HG02938 (cell line): ENCODE measurements around the gene KCNQ1.

Experiments used
- ATAC-seq: cut with Tn5 transposase; IDR thresholded peaks from one replicate; pipeline ENCODE4 v1.9.1; 2021; ENCODE audit warnings: mild to moderate bottlenecking, moderate library complexity; ENCODE audit not compliant: unreplicated experiment

The KCNQ1 gene

GRCh38 chr11:2410616-2411015 lies 34.2 kb upstream of the KCNQ1 start:
- no peak for ATAC-seq

DNA sequence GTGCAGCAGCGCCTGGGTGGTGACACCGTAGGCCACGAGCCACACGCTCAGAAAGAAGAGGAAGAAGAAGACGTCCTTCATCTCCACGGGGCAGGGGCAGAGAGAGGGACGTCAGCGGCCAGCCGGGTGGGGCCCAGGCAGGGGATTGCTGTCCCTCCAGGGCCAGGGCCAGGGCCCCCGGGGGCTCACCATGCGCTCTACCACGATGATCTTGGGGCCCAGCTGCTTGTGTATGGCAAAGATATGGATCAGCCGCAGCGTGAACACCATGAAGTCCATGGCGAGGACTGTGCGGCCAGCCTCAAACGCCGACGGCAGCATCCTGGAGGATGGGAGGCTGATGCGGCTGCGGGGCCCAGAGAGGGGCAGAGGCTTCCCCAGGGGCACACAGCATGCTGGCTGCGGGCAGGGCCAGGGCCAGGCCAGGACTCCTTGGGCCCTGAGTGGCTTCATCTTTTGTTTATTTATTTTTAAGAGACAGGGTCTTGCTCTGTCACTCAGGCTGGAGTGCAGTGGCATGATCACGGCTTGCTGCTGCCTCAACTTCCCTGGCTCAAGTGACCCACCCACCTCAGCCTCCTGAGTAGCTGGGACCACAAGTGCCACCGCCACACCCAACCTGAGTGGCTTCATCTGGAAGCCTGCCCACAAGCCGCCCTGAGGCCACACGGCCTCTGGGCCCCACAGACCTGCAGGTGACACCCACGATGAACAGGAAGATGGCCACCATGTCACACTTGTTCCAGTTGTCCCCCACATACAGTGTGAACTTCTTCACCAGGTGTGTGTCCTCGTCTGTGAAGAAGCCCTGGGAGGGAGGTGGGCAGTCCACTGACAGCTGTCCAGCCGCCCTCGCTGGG lies 33.1 kb upstream of the KCNQ1 start:
- ATAC-seq = no peak

GRCh38 chr11:2412323-2412722 lies 32.5 kb upstream of the KCNQ1 start:
- no peak for ATAC-seq

- ATAC-seq = no peak
Measured at GRCh38 chr11:2413742-2414579, 30.8 kb upstream of the KCNQ1 start.

DNA sequence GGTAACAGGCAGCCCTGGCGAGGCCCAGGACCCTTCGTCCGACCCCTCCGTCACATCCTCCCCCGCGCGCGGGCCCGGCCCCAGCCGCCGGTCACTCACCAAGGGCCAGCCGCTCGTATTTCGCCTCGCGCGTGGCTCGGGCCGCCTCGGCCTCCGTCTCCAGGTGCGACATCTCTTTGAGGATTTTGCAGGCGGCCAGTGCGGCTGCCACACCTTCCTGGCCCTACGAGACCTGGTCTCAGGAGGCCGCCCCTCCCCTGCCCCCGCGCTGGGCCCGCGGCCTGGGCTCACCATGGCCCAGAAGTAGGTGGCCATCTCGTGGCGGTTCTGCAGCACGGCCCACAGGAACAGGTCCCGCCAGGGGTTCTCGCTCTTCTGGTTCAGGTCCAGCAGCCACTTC lies 30.2 kb upstream of the KCNQ1 start:
- no peak for ATAC-seq

GRCh38 chr11:2415171-2415570 lies 29.6 kb upstream of the KCNQ1 start:
- no peak for ATAC-seq

- ATAC-seq = no peak
Measured at GRCh38 chr11:2415601-2416380, 29.0 kb upstream of the KCNQ1 start.

GRCh38 chr11:2416765-2417164 lies 28.0 kb upstream of the KCNQ1 start:
- no peak for ATAC-seq

DNA sequence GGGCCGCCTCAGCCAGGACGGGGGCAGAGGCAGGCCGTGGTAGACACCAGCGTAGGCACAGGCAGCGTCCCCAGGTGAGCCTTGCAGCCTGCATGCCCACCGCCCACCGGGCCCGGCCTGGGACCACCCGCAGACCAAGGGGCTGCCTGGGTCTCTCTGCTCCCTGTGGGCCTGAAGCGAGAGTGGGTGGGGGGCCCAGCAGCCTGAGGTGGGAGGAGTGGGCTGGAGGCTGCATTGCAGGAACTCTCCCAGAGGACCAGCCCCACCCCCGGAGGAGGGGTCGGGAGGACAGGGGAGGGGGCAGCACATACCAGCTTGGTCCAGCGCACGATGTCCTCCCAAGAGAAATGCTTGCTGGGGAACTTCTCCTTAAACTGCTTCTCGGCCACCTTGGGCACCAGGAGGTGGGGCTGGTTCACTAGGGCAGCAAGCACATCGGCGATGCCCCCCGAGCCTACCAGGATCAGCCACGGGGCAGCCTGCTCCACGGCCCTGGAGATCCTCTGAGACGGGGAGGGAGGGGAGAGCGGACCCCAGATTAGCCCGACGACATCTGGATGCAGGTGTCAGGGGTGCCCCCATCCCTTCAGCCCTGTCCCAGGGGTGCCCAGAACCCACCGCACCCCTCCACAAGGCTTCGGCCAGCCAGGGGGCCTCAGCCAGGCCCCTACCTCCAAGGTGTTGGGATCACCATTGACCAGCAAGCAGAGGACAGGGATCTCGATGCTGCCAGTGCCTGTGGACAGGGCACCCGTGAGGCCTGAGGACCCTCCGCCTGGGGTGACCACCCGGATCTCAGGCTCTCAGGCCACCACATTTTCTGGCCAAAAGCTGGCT lies 26.7 kb upstream of the KCNQ1 start:
- ATAC-seq = no peak

GRCh38 chr11:2418693-2419360 lies 26.0 kb upstream of the KCNQ1 start:
- ATAC-seq = no peak

DNA sequence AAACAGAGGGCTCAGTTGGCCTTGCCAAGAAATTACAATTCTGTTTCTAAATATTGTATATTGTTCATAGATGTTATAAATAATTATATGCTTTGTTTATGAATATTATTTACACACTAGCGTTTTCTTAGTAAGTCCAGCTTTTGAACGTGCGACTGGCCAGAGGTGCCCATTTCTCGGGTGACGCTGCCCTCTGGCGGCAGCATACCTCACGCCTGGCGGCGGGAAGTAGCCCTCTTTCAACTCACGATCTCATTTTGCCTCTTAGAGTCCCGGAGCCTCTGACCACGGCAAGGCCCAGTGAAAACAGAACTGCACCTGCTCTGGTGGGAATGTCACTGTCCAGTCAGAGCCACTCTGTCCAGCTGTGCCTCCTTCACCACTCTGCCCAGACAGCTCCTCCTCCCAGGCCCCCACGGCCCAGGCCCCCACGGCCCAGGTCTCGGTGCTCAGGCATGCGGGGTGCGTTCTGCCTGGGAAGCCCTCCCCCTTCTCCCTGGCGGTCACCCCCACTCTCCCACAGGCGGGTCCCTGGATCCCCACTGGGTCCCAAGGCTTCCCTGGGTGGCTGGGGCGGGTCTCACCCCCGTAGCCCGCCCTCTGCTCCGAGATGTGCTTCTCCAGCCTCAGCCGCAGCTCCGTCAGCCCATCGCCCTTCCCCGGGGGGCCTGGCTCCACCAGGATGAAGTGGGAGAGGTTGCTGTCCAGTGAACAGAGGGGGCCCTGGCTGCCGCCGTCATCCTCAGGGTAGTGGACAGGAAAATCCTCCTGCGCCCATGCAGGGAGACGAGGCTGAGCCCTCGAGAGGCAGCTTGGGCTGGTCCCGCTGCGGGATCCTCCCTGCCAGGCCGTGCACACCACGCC lies 24.9 kb upstream of the KCNQ1 start:
- no peak for ATAC-seq

- no peak for ATAC-seq
Measured at GRCh38 chr11:2420502-2421225, 24.1 kb upstream of the KCNQ1 start.

DNA sequence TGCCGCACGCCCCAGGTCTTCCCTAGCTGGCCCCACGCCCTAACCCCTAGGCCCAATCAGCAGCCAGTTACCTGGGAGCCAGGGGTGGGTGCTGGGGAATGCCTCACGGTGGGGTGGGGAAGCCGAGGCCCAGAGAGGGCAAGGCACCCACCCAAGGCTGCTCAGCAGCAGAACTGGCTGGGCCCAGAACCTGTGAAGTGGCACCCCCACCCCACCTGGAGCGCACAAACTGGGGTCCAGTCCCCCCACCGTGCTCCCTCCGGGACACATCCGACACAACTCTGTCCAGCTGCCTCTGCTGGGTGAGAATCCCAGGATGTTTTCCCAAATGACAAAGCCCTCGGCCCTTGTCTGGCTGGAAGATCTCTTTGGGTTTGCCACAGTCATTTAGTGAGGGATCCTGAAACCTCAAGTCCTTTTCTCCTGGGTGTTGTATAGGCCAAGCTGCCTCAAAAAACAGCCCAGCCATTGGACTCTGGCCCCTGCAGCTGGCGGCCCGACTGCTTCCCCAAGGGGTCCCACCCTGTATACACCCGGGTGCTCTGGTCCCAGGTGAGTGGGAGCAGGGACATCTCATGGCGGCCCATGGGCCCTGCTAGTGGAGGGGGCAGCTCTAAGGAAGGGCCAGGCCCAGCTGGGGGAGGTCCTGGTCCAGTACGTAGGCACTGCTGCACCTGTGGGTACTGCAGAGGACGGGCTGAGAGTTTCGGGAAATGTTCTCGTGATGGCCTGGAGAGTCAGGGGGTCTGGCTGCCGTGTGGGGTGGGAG lies 23.4 kb upstream of the KCNQ1 start:
- no peak for ATAC-seq

- no peak for ATAC-seq
Measured at GRCh38 chr11:2421996-2422395, 22.8 kb upstream of the KCNQ1 start.

DNA sequence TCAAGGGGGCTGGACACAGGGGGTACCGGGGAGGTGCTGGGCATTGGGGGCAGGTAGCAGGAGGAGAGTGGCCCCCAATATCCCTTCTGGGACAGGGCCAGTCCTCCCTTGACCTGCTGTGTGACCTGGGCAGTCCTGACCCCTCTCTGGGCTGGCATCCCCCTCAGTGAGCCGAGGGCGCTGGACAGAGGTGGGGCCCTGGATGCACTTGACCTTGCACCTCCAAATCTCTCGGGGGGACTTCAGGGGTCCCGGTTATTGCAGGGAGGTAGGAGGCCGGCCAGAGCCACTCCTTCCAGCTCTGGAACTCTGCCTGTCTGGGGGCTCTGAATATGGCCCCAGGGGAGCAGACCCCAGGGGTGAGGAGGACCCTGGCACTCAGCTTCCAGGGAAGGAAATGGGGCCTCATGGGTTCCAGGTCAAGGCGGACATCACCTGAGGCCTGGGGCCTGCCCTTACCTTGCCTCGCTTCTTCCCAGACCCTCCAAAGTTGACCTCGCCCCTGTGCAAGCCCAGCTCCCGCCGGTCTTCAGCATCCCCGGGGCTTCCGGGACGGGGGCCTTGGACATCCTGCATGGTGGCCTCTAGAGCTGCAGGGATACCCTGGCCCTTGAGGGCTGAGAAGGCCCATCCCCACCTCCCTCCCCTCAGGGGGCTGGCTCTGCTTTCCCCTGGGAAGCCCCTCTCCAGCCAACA lies 22.2 kb upstream of the KCNQ1 start:
- ATAC-seq = no peak

DNA sequence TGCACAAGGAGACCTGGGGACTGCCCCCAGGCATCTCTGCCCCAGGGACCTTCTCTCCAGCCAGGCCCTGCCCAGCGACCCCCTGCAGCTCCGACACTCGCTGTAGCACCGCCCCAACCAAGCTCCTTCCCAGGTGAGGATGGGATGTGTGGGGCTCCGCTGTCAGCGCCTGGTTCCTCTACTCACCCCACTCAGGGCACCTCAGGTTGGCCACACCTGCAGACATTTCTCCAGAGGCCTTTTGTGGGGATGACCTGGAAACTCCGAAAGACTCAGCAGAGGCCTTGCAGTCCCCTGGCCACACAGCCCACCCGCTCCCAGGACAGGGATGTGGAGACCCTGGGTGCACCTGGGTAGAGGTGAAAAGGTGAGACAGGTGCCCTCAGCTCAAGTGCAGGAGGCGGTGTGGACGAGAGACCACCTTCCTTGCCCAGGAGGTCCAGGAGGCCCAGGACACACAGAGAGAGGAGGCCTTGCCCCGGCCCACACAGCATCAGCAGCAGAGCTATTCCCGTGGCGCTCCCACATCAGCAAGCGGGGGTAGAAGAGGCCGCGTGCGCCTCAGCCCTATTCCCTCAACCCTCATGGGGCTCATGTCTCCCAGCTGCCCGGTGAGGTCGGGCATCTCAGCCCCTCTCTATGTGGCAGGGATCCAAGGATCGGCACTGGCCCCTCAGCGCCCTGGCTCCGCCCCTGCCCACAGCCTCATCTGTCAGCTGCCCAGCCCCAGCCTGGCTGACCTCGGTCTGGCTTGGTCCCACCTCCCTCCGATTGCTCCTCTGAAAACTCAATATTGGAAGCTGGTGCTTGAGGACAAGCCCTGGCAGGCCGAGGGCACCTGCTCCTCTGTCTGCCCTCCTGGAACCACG lies 21.4 kb upstream of the KCNQ1 start:
- no peak for ATAC-seq
